ENCODE data around the gene MOB3B. TPM values are rescaled to one million over a fixed set of nuclear protein-coding genes. Genes with fewer than 3 reads are reported as not detected.

MOB3B gene
- total and polyA plus RNA-seq, 10 of the 15 experiments (the other 5 are each of a cell fraction or from before 2014, with no cell fraction given): 0.44 to 2.7 (median 0.91) TPM

GRCh38 chr9:27377147-27377807 is 152.3 kb downstream of the MOB3B start:
- no peak for DNase-seq (ENCODE audit: low read depth, low spot score)
- H3K79me2 ChIP-seq (ENCODE audit: control insufficient read depth, insufficient read depth, low read length): no peaks in the 10 kb centered on the region
- ChIA-PET RAD21 (ENCODE audit: unreplicated experiment) (interaction anchor here (0.6 to 3.6 kb wide), 11 partner anchors 11 to 153 kb away, joined by 3 to 35 read pairs (median 4); no protein-coding TSS in a partner anchor), SMC1A (ENCODE audit: uncharacterized antibody, unreplicated experiment) (interaction anchor here (0.6 to 3.9 kb wide), 18 partner anchors 10 to 163 kb away, joined by 3 to 64 read pairs (median 4); partner anchors contain the start of gene MOB3B), CTCF (interaction anchor here (1.1 to 4.0 kb wide), 10 partner anchors 10 to 47 kb away, joined by 3 to 23 read pairs (median 6); no protein-coding TSS in a partner anchor), POLR2A (interaction anchor here (0.9 to 3.9 kb wide), 3 partner anchors 11 to 161 kb away, joined by 3 to 25 read pairs (median 3); no protein-coding TSS in a partner anchor)
- no TSS peak for BruUV-seq (replicated peaks)
- in situ Hi-C loops (cut with MboI) (no loop called here), intact Hi-C loops (cut with micrococcal nuclease; ENCODE audit: unreplicated experiment) (loop anchor here (1.0 kb wide), 2 partner anchors 10 to 24 kb away; no protein-coding TSS in a partner anchor)
- no peaks in the 10 kb centered on the region for H4K20me1 ChIP-seq (ENCODE audit: control insufficient read depth, insufficient read depth)
- no peak for FAIRE-seq
- H3K9me3 ChIP-seq (replicated peaks; ENCODE audit: control insufficient read depth, insufficient read depth, low read length): no peaks in the 10 kb centered on the region
- 2% methylated on average over 8 of the region's 8 CpGs for WGBS (ENCODE audit: insufficient coverage, insufficient replicate concordance, low lambda C conversion rate, missing lambda C conversion rate)
- no peaks in the 10 kb centered on the region for H3K27me3 ChIP-seq (replicated peaks in 1 of 2; ENCODE audit: control insufficient read depth in 2 of 2, insufficient read depth in 2 of 2, low read length in 1 of 2)
- H3K4me2 ChIP-seq (ENCODE audit: control insufficient read depth, insufficient read depth): peak overlapping the region; percentile 93
- H3K4me1 ChIP-seq (ENCODE audit: control insufficient read depth, insufficient read depth, low read length): peaks cover 33% of the 10 kb centered on the region
- H3K27ac ChIP-seq (ENCODE audit: control insufficient read depth, insufficient read depth): peak overlapping the region; percentile 87
- no peaks in the 10 kb centered on the region for H3K36me3 ChIP-seq (ENCODE audit: control insufficient read depth in 2 of 2, insufficient read depth in 2 of 2, low read length in 1 of 2)
- TF ChIP-seq EP300 (IDR thresholded peaks at IDR 0.05; ENCODE audit: borderline replicate concordance in 1 of 2, control insufficient read depth in 1 of 2, low read depth in 2 of 2, low read length in 2 of 2) (0 out of 4 replicates have a peak, but pooled peaks of 1 of the 2 experiments have one; percentile 8), TCF12 (IDR thresholded peaks at IDR 0.05; ENCODE audit: low read depth, low read length) (0 out of 2 replicates have a peak, but pooled peaks have one; percentile 1), DPF2 (IDR thresholded peaks at IDR 0.05) (0 out of 2 replicates have a peak, but pooled peaks have one; percentile 11), IKZF2 (IDR thresholded peaks at IDR 0.05) (peak in 1 of 2 experiments; percentile 24; a peak in 3 of 4 replicates), SPI1 (IDR thresholded peaks at IDR 0.05; ENCODE audit: borderline replicate concordance, insufficient read depth, low read depth, low read length) (0 out of 2 replicates have a peak, but pooled peaks have one; percentile 8), MEF2A (IDR thresholded peaks at IDR 0.05; ENCODE audit: insufficient read depth, low read depth, low read length) (0 out of 2 replicates have a peak, but pooled peaks have one; percentile 23), IKZF1 (conservative IDR thresholded peaks at IDR 0.05) (no peak; the same call in 1 of the 2 replicates)
- TF ChIP-seq, protein P1, sequence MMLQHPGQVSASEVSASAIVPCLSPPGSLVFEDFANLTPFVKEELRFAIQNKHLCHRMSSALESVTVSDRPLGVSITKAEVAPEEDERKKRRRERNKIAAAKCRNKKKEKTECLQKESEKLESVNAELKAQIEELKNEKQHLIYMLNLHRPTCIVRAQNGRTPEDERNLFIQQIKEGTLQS (IDR thresholded peaks at IDR 0.05; ENCODE audit: borderline replicate concordance, extremely low read depth, low read depth, low read length): no peak
- H3K9ac ChIP-seq (ENCODE audit: control insufficient read depth, insufficient read depth, low read length): peak overlapping the region; percentile 58
- ATAC-seq: peak; percentile 32
- peak overlapping the region; percentile 55 for H3K4me3 ChIP-seq
- H2AFZ ChIP-seq (ENCODE audit: control insufficient read depth, low read depth, low read length): no peak overlapping the region

Measured in GM12878 (cell line).